SH-SY5Y (cell line): ENCODE measurements around the gene TRIO.

ENCODE experiments used
- GATA2 ChIP-seq: IDR thresholded peaks from 2 replicates; pipeline ENCODE4 v1.6.1; 2011; ENCODE audit warnings: mild to moderate bottlenecking, low read depth, low read length
- GATA3 ChIP-seq: IDR thresholded peaks from 2 replicates; pipeline ENCODE4 v1.6.1; 2011; ENCODE audit warnings: low read depth, mild to moderate bottlenecking, low read length, moderate library complexity

DNA sequence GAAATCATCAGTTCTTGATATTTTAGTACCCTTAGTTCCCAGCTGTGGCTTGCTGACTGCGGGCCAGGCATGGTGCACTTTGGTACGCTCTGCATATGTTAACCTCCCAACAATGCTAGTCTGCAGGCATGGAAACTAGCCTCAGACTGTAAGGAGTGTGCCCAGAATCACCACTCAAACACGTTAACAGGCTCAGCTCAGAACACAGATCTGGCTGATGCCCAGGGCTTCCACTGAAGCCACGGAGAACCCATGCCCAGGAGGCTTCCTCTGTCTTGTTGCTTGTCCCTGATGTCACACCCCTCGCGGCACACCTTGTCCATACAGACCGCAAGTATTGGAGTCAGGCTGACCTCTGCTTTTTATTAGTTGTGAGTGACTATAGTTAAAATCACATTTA, 251.2 kb downstream of the TRIO start:
- TF ChIP-seq GATA2: no peak
- TF ChIP-seq GATA3: no peak
